Chondrocyte (in vitro differentiated cells): ENCODE results near the gene ADPRS. TPM values are rescaled to one million over a fixed set of nuclear protein-coding genes. Genes with fewer than 3 reads are reported as not detected.

Source experiments
- DNase-seq: peaks from one replicate; pipeline ENCODE4 v3.0.0; 2021; ENCODE audit warnings: mixed read lengths, low spot score
- H3K27ac Mint-ChIP-seq: one replicate; pipeline ENCODE4 v1.8.0; 2021; ENCODE audit warnings: mild to moderate bottlenecking, moderate library complexity, mixed read lengths; ENCODE audit not compliant: unreplicated experiment
- H3K27me3 Mint-ChIP-seq: 2 replicates; pipeline ENCODE4 v1.8.0; 2021; ENCODE audit warnings: low read depth, mixed read lengths
- H3K36me3 Mint-ChIP-seq: 2 replicates; pipeline ENCODE4 v1.8.0; 2021; ENCODE audit warnings: low read depth, mixed read lengths
- H3K4me1 Mint-ChIP-seq: 2 replicates; pipeline ENCODE4 v1.8.0; 2021; ENCODE audit warnings: low read depth, mild to moderate bottlenecking, mixed read lengths
- H3K4me3 Mint-ChIP-seq: one replicate; pipeline ENCODE4 v1.8.0; 2021; ENCODE audit warnings: mild to moderate bottlenecking, moderate library complexity, mixed read lengths; ENCODE audit not compliant: unreplicated experiment
- H3K9me3 Mint-ChIP-seq: 2 replicates; pipeline ENCODE4 v1.8.0; 2021; ENCODE audit warnings: low read depth, mixed read lengths
- total RNA-seq: library from RNA; stranded (reverse); gene quantifications from 3 replicates; pipeline ENCODE4 v1.2.1, GENCODE V29; 2021
- TF ChIP-seq, protein P1 (sequence below): fragments of 200-600 bp; sonication (generic); IDR thresholded peaks from 2 replicates; pipeline ENCODE4 v1.5.0; 2021; ENCODE audit warnings: antibody characterized with exemption, mild to moderate bottlenecking, moderate library complexity

Gene ADPRS
- total RNA-seq, 1 donor from 2014 or later, result 26.9 TPM

DNA sequence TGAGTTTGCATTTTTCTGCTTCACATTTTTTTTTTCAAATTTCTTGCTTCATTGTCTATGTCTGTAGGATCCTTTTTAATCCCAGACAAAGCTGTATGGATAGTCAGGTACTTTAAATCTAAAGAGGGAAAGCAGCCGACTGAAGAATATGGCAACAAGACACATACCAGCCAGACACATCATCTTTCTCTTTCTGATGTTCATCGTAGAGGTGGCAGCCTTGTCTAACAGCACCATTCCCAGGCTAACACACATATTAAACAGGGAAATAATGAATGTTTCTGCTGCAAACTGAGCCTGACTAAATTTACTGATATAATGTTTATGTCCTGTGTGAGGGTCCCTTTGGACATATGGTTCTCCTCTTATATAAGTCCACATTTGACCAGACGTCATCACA, 8.5 kb upstream of the ADPRS start:
- no peaks in the 10 kb centered on the region for H3K9me3 Mint-ChIP-seq
- H3K27me3 Mint-ChIP-seq, result no peaks in the 10 kb centered on the region
- no peak overlapping the region for H3K27ac Mint-ChIP-seq
- TF ChIP-seq, protein P1, sequence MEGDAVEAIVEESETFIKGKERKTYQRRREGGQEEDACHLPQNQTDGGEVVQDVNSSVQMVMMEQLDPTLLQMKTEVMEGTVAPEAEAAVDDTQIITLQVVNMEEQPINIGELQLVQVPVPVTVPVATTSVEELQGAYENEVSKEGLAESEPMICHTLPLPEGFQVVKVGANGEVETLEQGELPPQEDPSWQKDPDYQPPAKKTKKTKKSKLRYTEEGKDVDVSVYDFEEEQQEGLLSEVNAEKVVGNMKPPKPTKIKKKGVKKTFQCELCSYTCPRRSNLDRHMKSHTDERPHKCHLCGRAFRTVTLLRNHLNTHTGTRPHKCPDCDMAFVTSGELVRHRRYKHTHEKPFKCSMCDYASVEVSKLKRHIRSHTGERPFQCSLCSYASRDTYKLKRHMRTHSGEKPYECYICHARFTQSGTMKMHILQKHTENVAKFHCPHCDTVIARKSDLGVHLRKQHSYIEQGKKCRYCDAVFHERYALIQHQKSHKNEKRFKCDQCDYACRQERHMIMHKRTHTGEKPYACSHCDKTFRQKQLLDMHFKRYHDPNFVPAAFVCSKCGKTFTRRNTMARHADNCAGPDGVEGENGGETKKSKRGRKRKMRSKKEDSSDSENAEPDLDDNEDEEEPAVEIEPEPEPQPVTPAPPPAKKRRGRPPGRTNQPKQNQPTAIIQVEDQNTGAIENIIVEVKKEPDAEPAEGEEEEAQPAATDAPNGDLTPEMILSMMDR, result no peak
- no peaks in the 10 kb centered on the region for H3K36me3 Mint-ChIP-seq
- peaks cover 3% of the 10 kb centered on the region for H3K4me1 Mint-ChIP-seq
- no peak for DNase-seq
- no peak overlapping the region for H3K4me3 Mint-ChIP-seq

DNA sequence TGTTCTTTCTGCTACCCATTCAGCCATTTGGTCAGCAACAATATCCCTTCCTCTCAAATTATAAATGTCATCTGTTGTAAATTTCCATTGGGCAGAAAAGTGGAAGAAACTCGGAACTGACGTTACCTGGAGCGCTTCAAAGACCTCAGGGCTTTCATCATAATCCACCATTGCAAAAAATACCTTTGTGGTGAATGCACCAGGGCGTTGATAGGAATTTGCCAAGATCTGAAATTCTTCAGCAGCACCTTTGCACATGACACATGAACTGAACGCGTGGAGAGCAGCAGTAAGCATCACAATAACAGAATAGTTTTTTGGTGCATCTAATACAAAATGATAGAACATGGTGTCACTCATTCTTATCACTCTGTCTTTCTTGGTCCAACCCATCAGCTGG, 7.9 kb upstream of the ADPRS start:
- Mint-ChIP-seq H3K4me3 (no peak overlapping the region), H3K4me1 (peaks cover 3% of the 10 kb centered on the region), H3K27ac (no peak overlapping the region), H3K9me3 (no peaks in the 10 kb centered on the region), H3K36me3 (no peaks in the 10 kb centered on the region), H3K27me3 (no peaks in the 10 kb centered on the region)
- TF ChIP-seq, protein P1, result no peak
- no peak for DNase-seq

DNA sequence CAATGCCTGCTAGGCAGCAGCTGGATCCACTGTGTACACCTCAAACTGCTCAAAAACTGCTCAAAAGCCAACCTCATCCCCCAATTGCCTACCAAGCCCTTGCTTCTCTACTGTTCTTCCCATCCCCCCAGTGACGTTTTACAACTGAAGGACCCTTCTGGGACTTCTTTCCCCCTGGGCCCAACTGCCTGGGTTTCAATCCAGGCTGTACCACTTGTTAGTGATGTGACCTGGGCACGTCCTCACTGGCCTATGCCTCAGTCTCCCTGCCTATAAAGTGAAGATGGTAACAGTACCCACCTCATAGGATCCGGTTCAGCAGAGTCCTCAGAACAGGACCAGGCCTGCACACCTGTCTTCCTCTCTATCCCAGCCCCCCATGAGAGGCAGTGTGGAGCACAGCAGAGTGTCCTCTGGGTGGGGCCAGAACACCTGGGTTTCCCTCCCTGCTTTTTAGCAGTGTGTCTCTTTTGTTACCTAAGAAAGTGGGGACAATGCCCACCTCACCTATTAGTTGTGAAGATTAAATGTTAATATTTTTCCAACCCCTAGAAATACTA, 6.7 kb upstream of the ADPRS start:
- no peaks in the 10 kb centered on the region for H3K9me3 Mint-ChIP-seq

DNA sequence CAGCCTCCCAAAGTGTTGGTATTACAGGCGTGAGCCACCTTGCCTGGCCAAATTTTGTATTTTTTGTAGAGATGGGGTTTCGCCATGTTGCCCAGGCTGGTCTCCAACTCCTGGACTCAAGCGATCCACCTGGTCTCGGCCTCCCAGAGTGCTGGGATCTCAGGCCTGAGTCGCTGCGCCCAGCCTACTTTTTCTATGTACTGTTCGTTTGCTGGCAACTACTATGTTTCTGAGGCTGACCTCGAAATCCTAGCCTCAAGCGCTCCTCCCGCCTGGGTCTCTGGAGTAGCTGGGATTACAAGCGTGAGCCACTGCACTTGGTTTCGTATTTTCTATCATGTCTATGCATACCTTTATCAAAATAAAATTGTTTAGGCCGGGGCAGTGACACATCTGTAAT, 5.5 kb upstream of the ADPRS start:
- H3K4me1 Mint-ChIP-seq, result peaks cover 3% of the 10 kb centered on the region

More for the DNA sequence above, 6.7 kb upstream of the ADPRS start:
- Mint-ChIP-seq H3K36me3 (no peaks in the 10 kb centered on the region), H3K4me1 (peaks cover 3% of the 10 kb centered on the region), H3K27ac (no peak overlapping the region), H3K4me3 (no peak overlapping the region), H3K27me3 (no peaks in the 10 kb centered on the region)
- TF ChIP-seq, protein P1, result no peak
- no peak for DNase-seq

DNA sequence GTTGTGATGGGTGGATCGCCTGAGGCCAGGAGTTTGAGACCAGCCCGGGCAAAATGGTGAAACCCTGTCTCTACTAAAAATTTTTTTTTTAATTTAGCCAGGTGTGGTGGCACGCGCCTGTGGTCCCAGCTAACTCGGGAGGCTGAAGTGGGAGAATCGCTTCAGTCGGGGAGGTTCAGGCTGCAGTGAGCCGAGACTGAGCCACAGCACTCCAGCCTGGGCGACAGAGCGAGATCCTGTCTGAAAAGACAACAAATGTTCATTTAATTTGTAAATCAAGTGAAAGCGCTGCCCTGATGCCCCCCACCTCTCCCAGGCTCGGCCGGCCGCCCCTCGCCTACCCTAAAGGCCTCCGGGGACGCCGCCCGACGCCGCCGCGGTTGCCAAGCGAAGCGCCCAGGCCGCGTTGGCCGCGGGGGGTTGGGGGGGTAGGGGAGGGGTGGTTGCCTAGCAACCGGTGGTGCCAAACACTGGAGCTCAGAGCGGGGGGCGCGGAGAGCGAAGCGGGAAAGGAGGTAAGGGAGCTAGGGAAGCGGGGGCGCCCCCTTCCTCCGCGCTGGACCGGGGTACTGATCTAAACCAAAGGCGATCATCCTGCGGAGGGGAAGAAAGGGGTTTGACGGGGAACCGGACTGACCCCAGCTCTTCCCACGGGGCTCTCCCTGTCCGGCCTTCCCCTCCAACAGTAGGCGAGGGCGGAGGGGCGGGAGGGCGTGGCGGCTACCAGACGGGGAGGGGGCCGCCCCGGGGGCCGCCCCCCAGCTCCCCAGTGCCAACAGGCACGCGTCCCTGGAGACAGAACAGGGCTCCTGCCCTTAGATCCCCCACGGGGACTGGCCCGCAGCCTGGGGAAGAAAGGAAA, 4.8 kb upstream of the ADPRS start, which contains the start of gene TEKT2:
Gene TEKT2 (plus strand): TSS at position 460 of the 862 bp plus-strand sequence. CDS start 828 bp downstream, outside the sequence.
- H3K4me3 Mint-ChIP-seq, result peak within 1 kb of the TSS; percentile 61
- no peaks in the 10 kb centered on the region for H3K27me3 Mint-ChIP-seq
- DNase-seq, result peak; percentile 86
- peaks cover 3% of the 10 kb centered on the region for H3K4me1 Mint-ChIP-seq
- no peaks in the 10 kb centered on the region for H3K9me3 Mint-ChIP-seq
- TF ChIP-seq, protein P1, result peak; percentile 36
- peak within 1 kb of the TSS; percentile 41 for H3K27ac Mint-ChIP-seq
- H3K36me3 Mint-ChIP-seq, result no peaks in the 10 kb centered on the region

More for the DNA sequence above, 5.5 kb upstream of the ADPRS start:
- Mint-ChIP-seq H3K4me3 (peak overlapping the region; percentile 61), H3K27me3 (no peaks in the 10 kb centered on the region), H3K36me3 (no peaks in the 10 kb centered on the region), H3K27ac (no peak overlapping the region), H3K9me3 (no peaks in the 10 kb centered on the region)
- TF ChIP-seq, protein P1, result no peak
- DNase-seq, result peak; percentile 40
